ENCODE measurements around the gene CLMN.
"Not testable (repeated sequence)": the region's sequence is repeated elsewhere in the genome, so short reads cannot be mapped to it uniquely, and the experiment has no call there.

The CLMN gene

DNA sequence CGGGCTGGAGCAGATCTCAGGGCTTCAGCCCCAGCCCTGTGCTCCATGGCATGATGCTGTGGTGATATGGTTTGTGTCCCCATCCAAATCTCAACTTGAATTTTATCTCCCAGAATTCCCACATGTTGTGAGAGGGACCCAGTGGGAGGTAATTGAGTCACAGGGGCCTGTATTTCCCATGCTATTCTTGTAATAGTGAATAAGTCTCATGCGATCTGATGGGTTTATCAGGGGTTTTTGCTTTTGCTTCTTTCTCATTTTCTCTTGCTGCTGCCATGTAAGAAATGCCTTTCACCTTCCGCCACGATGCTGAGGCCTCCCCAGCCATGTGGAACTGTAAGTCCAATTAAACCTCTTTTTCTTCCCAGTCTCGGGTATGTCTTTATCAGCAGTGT, 36.7 kb downstream of the CLMN start:
- DNase-seq, result not testable (repeated sequence)

DNA sequence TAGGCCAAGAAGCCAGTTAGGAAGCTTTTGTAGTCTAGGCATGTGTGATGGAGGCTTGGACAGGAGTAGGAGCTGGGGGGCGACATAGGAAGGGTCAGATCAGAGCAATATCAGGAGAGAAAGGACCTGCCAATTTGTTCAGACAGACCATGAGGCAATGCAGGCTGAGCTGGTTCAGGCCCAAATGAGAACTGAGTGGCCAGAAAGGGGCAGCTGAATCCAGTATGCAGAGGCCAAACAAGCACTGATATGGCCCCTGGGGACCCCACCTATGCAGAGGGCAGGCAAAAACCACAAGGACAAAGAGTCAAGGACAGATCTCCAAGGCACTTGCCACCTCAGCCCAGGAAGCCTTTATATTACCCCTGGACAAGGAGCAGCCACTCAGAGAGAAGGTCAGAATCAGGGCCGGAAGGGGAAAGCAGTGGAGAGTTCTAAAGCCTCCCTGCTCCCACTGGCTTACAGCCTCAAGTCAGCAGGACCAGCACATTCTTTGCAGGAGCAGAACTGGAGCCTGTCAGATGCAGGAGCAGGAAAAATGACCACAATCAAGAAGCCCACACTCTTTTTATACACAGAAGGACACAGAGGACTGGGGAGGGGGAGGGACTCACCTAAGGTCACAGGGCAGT, 37.2 kb downstream of the CLMN start:
- no peak for DNase-seq

DNA sequence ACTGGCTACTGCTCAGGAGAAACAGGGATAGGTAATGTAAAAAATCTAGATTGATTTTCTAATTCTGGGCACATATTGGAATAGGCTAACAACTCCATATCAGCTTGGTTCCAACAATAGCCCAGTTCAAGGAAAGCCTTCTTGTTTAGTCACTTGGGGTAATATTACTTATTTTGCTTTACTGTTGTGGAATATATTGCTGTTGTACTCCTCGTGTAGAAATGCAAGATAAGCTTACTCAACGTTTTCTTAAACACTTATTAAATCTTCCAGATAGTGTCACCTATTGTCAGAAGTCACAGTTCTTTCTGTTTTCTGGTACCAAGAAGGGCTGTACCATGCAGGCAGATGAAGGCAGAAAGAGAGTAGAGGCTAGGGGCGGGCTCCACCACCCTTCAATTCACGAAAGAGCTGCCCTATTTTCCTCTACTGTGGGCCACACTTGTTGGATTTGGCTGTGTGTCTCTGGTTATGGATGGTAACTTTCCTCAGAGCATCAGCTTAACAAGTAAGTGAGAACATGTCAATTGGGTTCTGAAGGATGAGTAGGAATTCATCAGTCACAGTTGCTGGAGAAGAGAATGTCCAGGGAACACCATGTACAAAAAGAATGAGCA, 38.0 kb downstream of the CLMN start:
- DNase-seq, result no peak

DNA sequence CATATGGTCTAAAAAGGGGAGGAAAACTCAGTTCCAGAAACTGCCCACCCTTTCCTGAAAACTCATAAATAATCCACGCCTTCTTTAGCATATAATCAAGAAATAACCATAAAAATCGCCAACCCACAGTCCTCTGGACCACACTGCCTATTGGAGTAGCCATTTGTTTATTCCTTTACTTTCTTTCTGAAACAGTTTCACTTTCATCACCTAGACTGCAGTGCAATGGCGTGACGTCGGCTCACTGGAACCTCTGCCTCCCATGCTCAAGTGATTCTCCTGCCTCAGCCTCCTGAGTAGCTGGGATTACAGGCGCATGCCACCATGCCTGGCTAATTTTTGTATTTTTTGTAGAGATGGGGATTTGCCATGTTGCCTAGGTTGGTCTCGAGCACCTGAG, 44.2 kb downstream of the CLMN start:
- no peak for DNase-seq

DNA sequence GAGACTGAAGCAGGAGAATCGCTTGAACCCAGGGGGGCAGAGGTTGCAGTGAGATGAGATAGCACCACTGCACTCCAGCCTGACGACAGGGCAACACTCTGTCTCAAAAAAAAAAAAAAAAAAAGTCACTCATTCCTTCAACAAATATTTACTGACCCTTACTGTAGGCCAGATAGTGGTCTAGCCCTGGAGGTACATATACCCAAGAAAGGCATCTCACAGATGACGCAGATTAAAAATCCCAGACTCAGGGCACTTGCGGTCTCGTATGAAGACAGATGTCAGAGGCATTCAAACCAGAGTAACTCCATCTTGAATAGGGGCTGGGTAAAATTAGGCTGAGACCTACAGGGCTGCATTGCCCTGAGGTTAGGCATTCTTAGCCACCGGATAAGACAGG, 44.8 kb downstream of the CLMN start:
- no peak for DNase-seq

DNA sequence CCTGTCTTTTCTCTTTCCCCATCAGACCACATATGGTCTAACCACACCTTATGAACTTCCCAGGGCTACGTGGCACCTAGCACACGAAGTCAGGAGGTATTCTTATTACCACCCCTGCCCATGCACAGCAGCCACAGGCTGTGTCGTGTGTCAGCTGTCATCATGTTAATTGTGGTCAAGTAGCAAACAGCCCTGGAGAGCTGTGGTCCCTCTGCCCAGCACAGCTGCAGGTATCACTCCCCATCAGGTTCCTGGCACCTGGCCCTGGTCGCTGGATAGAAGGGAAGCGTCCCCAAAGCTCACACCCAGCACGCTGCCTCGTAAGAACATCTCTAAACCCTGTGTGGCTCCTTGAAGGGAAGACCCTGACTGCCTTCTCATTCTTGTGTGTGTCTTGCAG, 45.4 kb downstream of the CLMN start:
- no peak for DNase-seq

DNA sequence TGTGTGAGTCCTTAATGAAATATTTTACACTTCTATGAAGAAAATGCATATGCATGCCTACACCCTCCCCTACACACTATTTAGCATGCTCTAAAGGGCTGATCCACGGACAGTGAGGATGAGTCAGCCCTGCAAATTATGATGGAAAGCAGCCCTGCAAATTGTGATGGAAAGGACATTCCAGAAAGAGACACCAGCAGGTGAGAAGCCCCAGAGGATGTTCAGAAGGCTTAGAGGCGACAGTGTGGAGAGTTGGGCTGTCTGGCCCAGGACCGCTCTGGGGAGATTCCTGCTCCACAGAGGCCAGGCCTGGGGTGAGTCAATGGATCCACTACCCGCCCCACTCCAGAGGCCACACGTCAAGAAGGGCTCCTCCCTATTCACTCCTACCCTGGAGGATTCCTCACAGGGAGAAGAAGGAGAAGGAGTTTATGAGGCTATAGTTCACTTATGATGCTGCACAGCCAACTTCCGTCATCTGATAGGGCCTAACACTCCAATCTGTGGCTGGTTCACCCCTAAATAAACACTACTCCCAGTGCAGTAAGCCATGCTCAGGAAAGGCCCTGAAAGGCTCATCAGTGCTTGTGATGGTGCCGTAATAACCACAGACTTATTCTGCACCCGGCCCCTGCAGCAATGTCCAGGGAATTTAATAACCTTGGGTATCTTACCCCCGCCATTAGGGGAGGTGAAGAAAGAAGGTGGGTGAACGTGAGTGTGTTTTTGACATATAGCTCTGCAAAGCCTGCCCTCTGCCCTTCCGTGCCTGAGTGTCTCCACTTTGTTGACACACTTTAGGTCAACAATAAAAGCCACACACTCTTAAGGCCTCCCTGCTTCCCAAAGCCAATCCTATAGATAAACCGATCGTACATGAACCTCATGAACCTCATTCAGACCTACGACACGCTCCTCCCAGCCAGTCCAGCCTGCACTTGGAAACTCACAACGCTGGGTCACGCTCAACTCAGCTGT, 46.4 kb downstream of the CLMN start:
- DNase-seq, result no peak

DNA sequence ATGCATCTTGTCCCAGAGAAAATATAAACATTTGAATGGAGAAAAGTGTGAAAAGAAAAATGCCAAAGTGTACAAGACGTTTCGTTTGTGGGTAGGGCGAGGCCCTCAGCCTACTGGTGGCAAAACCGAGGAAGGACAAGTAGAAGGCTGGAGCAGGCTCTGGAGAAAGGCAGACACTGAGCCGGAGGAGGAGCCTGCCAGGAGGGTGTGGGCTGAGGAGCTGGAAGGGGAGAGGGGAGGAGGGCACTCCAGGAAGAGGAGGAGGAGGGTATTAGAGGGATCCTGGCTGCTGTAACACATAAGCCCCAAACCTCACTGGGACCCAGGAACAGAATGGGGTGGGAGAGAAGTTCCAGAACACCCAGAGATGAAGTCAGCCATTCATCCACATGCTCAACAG, 47.7 kb downstream of the CLMN start:
- DNase-seq, result no peak

DNA sequence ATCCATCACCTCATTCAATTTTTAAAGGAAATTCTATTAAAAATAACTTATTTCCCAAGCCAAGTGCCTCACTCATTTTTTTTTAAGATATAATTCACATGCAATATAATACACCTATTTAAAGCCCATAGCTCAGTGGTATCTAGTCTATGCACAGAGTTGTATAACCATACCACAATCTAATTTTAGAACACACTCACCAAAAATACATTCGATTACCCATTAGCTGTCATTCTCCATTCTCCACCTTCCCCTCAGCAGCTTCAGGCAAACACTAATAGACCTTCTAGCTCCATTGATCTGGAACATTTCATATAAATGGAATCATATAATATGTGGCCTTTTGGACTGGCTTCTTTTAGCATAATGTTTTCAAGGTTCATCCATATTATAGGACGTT, 49.5 kb downstream of the CLMN start:
- no peak for DNase-seq

DNA sequence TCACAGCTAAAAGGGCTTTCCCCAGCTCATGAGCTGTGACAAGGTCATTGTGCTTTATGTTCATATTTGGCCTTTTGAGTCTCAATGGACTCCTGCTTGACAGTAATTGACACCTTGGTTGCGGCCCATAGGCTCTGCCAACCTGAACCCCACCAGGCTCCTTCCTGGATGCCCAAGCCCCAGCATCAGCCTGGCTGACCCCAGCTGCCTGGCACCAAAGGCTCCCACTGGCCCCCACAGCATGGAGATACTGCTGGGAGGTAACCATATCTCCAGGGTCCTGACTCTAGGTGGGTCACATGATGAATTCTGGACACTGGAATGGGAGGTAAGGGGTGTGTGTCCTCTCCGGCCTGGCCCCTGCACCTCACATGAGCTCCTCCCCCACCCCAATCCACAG, 50.2 kb downstream of the CLMN start:
- DNase-seq, result no peak

DNA sequence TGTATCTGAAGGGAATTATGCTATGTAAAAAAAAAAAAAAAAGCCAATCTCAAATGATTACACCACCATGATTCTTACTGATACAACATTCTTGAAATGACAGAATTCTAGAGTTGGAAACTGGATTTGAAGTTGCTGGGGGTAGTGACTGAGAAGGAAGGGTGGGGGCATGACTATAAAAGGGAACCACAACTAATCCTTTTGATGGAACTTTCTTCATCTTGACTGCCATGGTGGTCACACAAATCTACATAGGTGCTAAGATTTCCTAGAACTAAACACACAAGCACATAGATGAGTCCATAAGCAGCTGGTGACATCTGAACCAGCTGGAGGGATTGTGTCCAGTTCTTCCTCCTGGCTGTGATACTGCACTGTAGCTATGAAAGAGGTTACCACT, 51.4 kb downstream of the CLMN start:
- DNase-seq, result no peak

DNA sequence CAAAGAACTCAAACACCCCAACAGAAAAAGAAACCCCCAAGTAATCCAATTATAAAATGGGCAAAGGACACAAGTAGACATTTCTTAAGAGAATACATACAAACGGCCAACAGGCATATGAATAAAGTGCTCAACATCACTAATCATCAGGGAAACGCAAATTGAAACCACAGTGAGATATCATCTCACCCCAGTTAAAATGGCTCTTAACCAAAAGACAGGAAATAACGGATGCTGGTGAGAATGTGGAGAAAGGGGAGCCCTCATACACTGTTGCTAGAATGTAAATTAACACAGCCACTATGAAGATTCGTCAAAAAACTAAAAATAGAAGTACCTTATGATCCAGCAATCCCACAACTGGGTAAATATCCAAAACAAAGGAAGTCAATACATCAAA, 52.4 kb downstream of the CLMN start:
- no peak for DNase-seq

DNA sequence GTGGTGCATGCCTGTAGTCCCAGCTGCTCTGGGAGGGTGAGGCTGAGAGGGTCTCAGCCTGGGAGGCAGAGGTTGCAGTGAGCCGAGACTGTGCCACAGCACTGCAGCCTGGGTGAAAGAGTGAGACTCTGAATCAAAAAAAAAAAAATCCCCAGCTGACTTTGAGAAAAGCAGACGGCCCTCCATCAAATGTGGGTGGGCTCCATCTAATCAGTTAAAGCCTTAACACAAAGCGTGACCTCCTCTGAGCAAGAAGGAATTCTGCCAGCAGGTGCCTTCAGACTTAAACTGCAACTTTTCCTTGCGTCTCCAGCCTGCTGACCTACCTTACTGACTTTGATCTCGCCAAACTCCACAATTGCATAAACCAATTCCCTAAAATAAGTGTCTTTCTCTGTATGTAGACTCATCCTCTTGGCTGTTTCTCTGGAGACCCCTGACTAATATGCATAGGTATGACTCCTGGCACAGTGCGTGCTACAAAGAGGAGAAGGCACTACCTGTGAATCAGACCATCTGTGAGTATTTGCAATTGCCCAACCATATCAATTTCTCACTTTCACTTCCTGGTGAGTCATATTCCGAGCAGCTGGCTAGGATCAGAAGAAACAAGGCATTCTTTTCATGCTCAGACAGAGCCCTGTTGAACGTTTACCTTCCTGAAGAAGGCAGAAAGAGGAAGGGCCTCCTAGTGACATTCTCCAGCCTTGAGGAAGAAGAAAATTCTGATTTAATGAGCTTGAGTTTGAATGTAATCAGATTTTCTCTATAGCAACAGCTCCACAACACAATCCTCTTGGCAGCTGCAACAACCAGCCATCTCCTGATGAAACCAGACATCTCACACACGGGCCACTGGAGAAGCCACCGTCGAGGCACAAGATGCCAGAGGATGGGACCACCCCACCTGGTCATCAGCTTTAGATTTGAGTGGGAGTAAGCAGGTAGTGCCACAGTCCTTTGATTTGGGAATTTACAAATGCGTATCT, 54.3 kb downstream of the CLMN start:
- DNase-seq, result peak in 1 of 2 experiments; percentile 2

DNA sequence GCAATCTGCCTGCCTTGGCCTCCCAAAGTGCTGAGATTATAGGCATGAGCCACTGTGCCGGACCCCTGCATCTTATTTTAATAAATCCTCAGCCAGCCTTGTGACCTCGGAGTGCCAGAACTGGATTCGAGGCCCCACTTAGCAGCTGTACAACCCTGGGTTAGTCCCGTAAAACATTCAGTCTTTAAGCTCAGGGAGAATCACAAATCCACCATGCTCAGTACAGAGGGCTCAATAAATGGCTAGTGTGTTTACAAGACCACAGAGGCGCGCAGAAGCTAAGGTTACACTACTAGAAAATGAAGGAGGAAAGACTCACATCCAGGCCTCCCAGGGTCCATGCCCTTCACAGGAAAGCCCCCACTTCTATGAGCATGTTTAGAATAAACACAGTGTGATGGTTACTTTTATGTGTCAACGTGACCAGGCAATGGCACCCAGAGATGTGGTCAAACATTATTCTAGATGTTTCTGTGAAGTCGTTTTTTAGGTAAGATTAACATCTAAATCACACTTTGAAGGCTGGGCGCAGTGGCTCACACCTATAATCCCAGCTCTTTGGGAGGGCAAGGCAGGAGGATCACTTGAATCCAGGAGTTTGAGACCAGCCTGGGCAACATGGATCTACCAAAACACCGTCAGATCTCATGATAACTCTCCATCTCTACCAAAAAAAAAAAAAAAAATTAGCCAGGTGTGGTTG, 55.3 kb downstream of the CLMN start:
- no peak for DNase-seq

DNA sequence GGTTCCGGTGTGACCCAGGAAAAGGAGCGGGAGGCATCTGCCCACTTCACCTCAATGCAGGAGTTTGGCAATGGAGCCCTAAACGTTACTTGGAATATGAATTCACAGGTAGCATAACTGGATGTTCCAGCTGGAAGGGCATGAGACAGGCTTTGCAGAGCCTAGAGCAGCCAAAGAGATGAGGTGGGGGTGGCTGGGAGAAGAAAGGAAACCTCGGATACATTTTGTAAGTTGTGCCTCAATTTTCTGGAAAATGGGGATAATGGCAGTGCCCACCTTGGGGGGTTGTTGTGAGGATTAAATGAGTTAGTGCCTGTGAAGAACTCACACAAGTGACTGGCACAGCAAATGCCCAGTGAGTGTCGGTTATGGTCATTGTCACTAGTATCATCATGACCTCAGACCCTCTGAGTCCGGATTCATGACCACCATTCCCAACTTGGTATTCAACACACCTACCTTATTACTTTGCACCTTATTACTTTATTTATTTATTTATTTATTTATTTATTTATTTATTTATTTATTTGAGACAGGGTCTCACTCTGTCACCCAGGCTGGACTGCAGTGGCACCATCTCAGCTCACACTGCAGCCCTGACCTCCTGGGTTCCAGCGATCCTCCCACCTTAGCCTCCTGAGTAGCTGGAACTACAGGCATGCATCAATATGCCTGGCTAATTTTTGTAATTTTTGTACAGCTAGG, 56.0 kb downstream of the CLMN start:
- no peak for DNase-seq

DNA sequence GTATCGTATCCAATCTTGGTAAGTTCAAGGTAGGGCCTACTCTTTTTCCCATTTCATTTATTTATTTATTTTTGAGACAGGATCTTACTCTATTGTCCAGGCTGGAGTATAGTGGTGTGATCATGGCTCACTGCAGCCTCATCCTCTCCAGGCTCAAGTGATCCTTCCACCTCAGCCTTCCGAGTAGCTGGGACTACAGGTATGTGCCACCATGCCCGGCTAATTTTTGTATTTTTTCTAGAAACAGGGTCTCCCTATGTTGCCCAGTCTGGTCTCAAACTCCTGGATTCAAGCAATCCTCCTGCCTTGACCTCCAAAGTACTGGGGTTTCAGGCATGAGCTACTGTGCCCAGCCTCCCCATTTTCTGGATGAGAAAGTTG, 57.2 kb downstream of the CLMN start:
- DNase-seq, result no peak

DNA sequence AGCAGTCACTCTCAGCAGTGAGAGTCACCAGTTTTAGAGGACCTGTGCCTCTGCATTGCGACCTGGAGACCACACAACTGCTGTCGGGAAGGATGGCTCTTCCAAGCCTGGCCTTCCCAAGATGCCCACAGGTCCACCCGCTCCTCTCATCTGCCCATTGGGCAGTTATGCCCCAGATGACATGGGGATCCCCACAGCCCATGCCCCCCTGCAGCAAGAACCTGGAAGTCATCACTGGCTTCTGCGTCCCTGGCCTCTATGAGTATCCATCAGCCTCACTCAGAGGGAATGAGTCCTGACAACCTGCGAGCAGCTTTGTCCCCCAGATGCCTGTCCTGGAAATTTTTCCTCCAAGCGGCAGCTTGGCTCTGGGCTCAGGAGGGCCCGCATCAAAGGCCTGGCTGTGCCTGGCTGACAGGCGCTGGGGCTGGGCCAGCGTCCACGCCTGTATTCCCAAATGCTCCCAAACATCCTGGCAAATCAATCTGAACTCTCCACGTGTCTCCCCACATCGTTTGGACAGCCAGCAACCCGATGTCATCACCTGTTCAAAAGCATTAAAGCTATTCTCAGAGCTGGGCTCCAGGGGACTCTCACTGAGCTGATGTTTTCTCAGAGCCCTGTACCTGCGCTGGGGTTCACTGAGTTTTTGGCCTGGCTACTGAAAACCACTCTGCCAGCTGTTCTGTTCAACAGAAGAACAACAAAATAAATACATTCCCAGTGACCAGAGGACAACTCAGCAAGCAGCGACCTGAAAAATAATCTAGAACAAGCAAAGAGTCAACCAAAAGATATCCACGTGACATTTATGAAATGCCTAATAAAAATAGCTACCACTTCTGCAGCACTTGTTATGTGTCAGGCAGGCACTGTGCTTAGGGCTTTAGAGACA, 57.8 kb downstream of the CLMN start:
- no peak for DNase-seq

DNA sequence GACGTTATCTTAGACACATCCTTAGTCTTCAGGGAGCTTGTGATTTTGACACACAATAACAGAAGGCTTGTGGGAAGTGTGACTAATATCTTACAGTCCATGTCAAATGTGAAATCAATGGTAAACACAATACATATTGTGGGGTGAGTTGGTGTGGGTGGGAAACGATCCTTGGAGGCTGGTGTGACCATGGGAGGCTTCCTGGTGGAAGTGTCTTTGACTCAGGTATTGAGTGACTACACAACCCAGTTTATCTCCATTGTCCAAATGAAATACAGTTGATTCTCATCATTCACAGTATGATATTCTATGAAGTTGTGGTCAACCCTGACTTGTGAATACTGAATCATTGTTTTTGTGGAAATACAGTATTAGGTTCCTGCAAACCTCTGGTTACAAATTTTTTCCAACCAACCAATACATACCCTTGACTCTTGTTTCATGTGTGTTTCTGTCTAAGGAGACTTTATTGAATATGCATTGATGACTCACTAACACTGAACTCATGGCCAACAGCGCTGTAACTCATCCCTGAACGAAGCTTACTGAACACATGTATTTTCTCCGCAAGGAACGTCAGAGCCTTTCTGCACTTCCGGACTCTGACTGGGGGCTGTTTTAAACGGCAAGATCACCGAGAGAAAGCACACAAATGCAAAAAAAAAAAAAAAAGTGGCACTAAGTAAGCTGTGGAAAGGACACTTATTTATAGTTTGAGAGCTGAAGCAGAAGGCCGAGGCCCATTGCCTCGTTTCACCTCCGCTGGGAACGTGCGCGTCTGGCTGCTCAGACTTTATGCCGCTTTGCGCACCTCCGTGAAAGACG, 59.0 kb downstream of the CLMN start:
- no peak for DNase-seq

Data from activated CD4-positive, alpha-beta T cell treated with anti-CD3 and anti-CD28 coated beads, Interleukin-2, amount 50 U/mL, for 4 hours (primary cell).